Measurements from ENCODE around the gene BTBD16. TPM values are rescaled to one million over a fixed set of nuclear protein-coding genes. Genes with fewer than 3 reads are reported as not detected.

Gene BTBD16
- polyA plus RNA-seq (2012; ENCODE audit: low read depth, missing spikeins) = 0.21 TPM

GRCh38 chr10:122271076-122271475 is at the start of gene BTBD16:
TSS of gene BTBD16 (plus strand) at chr10:122271296. CDS start at chr10:122275082, 3,786 bp downstream.
- TF ChIP-seq SPI1 (IDR thresholded peaks at IDR 0.05; ENCODE audit: low read depth, low read length) (no peak), PAX5 (IDR thresholded peaks at IDR 0.05; ENCODE audit: insufficient read depth, low read length, severe bottlenecking) (no peak), POLR2A (IDR thresholded peaks at IDR 0.05; ENCODE audit: low read depth, low read length) (no peak), POLR2AphosphoS5 (IDR thresholded peaks at IDR 0.05; ENCODE audit: low read depth, low read length) (no peak), POU2F2 (IDR thresholded peaks at IDR 0.05; ENCODE audit: low read depth, low read length) (no peak), TAF1 (IDR thresholded peaks at IDR 0.05; ENCODE audit: low read depth, low read length) (no peak)
- DNase-seq (ENCODE audit: insufficient read length, low spot score) (no peak), FAIRE-seq (no peak)

- no peak for FAIRE-seq
- DNase-seq (ENCODE audit: insufficient read length, low spot score) = no peak
- TF ChIP-seq POU2F2 (IDR thresholded peaks at IDR 0.05; ENCODE audit: low read depth, low read length) (no peak), TAF1 (IDR thresholded peaks at IDR 0.05; ENCODE audit: low read depth, low read length) (no peak), PAX5 (IDR thresholded peaks at IDR 0.05; ENCODE audit: insufficient read depth, low read length, severe bottlenecking) (no peak), POLR2AphosphoS5 (IDR thresholded peaks at IDR 0.05; ENCODE audit: low read depth, low read length) (no peak), SPI1 (IDR thresholded peaks at IDR 0.05; ENCODE audit: low read depth, low read length) (no peak), POLR2A (IDR thresholded peaks at IDR 0.05; ENCODE audit: low read depth, low read length) (no peak)
Observed at GRCh38 chr10:122221958-122222357, 49.1 kb upstream of the BTBD16 start.

GRCh38 chr10:122222638-122223037 is 48.5 kb upstream of the BTBD16 start:
- FAIRE-seq = no peak
- no peak for DNase-seq (ENCODE audit: insufficient read length, low spot score)

GRCh38 chr10:122224159-122224558 is 46.9 kb upstream of the BTBD16 start:
- DNase-seq (ENCODE audit: insufficient read length, low spot score) = no peak
- no peak for FAIRE-seq
- TF ChIP-seq POU2F2 (IDR thresholded peaks at IDR 0.05; ENCODE audit: low read depth, low read length) = no peak
- no peak for TF ChIP-seq POLR2AphosphoS5 (IDR thresholded peaks at IDR 0.05; ENCODE audit: low read depth, low read length)
- no peak for TF ChIP-seq POLR2A (IDR thresholded peaks at IDR 0.05; ENCODE audit: low read depth, low read length)
- no peak for TF ChIP-seq TAF1 (IDR thresholded peaks at IDR 0.05; ENCODE audit: low read depth, low read length)
- TF ChIP-seq SPI1 (IDR thresholded peaks at IDR 0.05; ENCODE audit: low read depth, low read length) = no peak
- TF ChIP-seq PAX5 (IDR thresholded peaks at IDR 0.05; ENCODE audit: insufficient read depth, low read length, severe bottlenecking) = no peak

More at GRCh38 chr10:122222638-122223037, 48.5 kb upstream of the BTBD16 start:
- TF ChIP-seq SPI1 (IDR thresholded peaks at IDR 0.05; ENCODE audit: low read depth, low read length) = no peak
- no peak for TF ChIP-seq TAF1 (IDR thresholded peaks at IDR 0.05; ENCODE audit: low read depth, low read length)
- no peak for TF ChIP-seq POLR2A (IDR thresholded peaks at IDR 0.05; ENCODE audit: low read depth, low read length)
- TF ChIP-seq POLR2AphosphoS5 (IDR thresholded peaks at IDR 0.05; ENCODE audit: low read depth, low read length) = no peak
- TF ChIP-seq PAX5 (IDR thresholded peaks at IDR 0.05; ENCODE audit: insufficient read depth, low read length, severe bottlenecking) = no peak
- TF ChIP-seq POU2F2 (IDR thresholded peaks at IDR 0.05; ENCODE audit: low read depth, low read length) = no peak

GRCh38 chr10:122225330-122225729 is 45.8 kb upstream of the BTBD16 start:
- DNase-seq (ENCODE audit: insufficient read length, low spot score) (no peak), FAIRE-seq (no peak)
- TF ChIP-seq POLR2A (IDR thresholded peaks at IDR 0.05; ENCODE audit: low read depth, low read length) (no peak), POU2F2 (IDR thresholded peaks at IDR 0.05; ENCODE audit: low read depth, low read length) (no peak), PAX5 (IDR thresholded peaks at IDR 0.05; ENCODE audit: insufficient read depth, low read length, severe bottlenecking) (no peak), TAF1 (IDR thresholded peaks at IDR 0.05; ENCODE audit: low read depth, low read length) (no peak), POLR2AphosphoS5 (IDR thresholded peaks at IDR 0.05; ENCODE audit: low read depth, low read length) (no peak), SPI1 (IDR thresholded peaks at IDR 0.05; ENCODE audit: low read depth, low read length) (no peak)

GRCh38 chr10:122227754-122228153 is 43.3 kb upstream of the BTBD16 start:
- no peak for DNase-seq (ENCODE audit: insufficient read length, low spot score)
- no peak for FAIRE-seq
- no peak for TF ChIP-seq POLR2A (IDR thresholded peaks at IDR 0.05; ENCODE audit: low read depth, low read length)
- TF ChIP-seq SPI1 (IDR thresholded peaks at IDR 0.05; ENCODE audit: low read depth, low read length) = no peak
- no peak for TF ChIP-seq TAF1 (IDR thresholded peaks at IDR 0.05; ENCODE audit: low read depth, low read length)
- TF ChIP-seq POU2F2 (IDR thresholded peaks at IDR 0.05; ENCODE audit: low read depth, low read length) = no peak
- TF ChIP-seq POLR2AphosphoS5 (IDR thresholded peaks at IDR 0.05; ENCODE audit: low read depth, low read length) = no peak
- TF ChIP-seq PAX5 (IDR thresholded peaks at IDR 0.05; ENCODE audit: insufficient read depth, low read length, severe bottlenecking) = no peak

GRCh38 chr10:122229666-122230065 is 41.4 kb upstream of the BTBD16 start:
- DNase-seq (ENCODE audit: insufficient read length, low spot score) (no peak), FAIRE-seq (no peak)
- TF ChIP-seq TAF1 (IDR thresholded peaks at IDR 0.05; ENCODE audit: low read depth, low read length) (no peak), POLR2A (IDR thresholded peaks at IDR 0.05; ENCODE audit: low read depth, low read length) (no peak), SPI1 (IDR thresholded peaks at IDR 0.05; ENCODE audit: low read depth, low read length) (no peak), PAX5 (IDR thresholded peaks at IDR 0.05; ENCODE audit: insufficient read depth, low read length, severe bottlenecking) (no peak), POU2F2 (IDR thresholded peaks at IDR 0.05; ENCODE audit: low read depth, low read length) (no peak), POLR2AphosphoS5 (IDR thresholded peaks at IDR 0.05; ENCODE audit: low read depth, low read length) (no peak)

GRCh38 chr10:122230222-122230621 is 40.9 kb upstream of the BTBD16 start:
- DNase-seq (ENCODE audit: insufficient read length, low spot score) (no peak), FAIRE-seq (no peak)
- no peak for TF ChIP-seq POLR2AphosphoS5 (IDR thresholded peaks at IDR 0.05; ENCODE audit: low read depth, low read length)
- no peak for TF ChIP-seq POLR2A (IDR thresholded peaks at IDR 0.05; ENCODE audit: low read depth, low read length)
- TF ChIP-seq PAX5 (IDR thresholded peaks at IDR 0.05; ENCODE audit: insufficient read depth, low read length, severe bottlenecking) = no peak
- TF ChIP-seq SPI1 (IDR thresholded peaks at IDR 0.05; ENCODE audit: low read depth, low read length) = no peak
- no peak for TF ChIP-seq POU2F2 (IDR thresholded peaks at IDR 0.05; ENCODE audit: low read depth, low read length)
- no peak for TF ChIP-seq TAF1 (IDR thresholded peaks at IDR 0.05; ENCODE audit: low read depth, low read length)

- FAIRE-seq (no peak), DNase-seq (ENCODE audit: insufficient read length, low spot score) (no peak)
- TF ChIP-seq SPI1 (IDR thresholded peaks at IDR 0.05; ENCODE audit: low read depth, low read length) = no peak
- TF ChIP-seq POU2F2 (IDR thresholded peaks at IDR 0.05; ENCODE audit: low read depth, low read length) = no peak
- TF ChIP-seq POLR2A (IDR thresholded peaks at IDR 0.05; ENCODE audit: low read depth, low read length) = no peak
- TF ChIP-seq PAX5 (IDR thresholded peaks at IDR 0.05; ENCODE audit: insufficient read depth, low read length, severe bottlenecking) = no peak
- no peak for TF ChIP-seq TAF1 (IDR thresholded peaks at IDR 0.05; ENCODE audit: low read depth, low read length)
- TF ChIP-seq POLR2AphosphoS5 (IDR thresholded peaks at IDR 0.05; ENCODE audit: low read depth, low read length) = no peak
Observed at GRCh38 chr10:122232769-122233168, 38.3 kb upstream of the BTBD16 start.
